Measurements from ENCODE around the gene PCSK7.
"Not testable (repeated sequence)": the region's sequence is repeated elsewhere in the genome, so short reads cannot be mapped to it uniquely, and the experiment has no call there.

Gene PCSK7

DNA sequence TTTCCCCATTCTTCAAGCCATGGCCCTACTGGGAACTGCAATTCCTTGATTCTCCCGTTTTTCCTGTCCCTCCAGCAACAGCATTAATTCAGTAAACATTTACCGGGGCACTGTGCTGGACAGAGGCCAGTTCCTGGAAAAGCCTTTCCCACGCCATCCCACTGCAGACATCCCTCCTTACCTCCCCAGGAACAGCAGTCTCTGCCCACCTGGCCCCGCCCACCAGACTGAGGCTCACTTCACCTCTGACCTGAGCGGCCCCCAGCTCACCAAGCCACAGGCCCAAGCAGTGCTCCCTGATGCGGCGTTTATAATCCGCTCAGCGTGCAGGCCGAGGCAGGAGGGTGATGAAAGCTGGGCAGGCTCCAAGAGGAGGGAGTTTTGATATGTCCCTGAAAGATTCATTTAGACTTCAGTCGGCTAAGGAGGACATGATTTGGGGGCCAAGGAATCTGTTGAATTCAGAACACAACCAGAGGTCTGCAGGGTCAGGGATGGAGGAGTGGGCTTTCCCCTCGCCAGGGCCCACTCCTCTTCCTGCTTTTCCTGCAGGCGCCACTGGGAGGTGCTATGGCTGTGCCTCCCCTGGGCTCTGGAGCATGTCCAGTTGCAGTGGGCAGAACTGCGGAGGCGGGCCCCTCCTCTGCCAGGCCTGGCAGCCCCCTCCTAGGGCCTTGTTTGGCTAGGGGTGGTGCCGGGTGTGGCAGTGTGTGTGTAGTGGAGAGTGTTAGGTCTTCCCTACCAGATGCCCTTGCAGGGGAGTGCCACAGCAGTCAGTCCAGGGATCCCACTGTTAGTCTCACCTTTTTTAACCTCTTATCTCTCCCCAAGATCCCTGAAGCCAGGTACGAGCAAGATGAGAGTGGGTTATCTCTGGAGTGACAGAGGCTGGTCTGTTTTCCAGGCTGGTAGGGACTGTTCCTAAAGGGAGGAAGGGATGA lies 34.1 kb downstream of the PCSK7 start:
- no peak for DNase-seq

DNA sequence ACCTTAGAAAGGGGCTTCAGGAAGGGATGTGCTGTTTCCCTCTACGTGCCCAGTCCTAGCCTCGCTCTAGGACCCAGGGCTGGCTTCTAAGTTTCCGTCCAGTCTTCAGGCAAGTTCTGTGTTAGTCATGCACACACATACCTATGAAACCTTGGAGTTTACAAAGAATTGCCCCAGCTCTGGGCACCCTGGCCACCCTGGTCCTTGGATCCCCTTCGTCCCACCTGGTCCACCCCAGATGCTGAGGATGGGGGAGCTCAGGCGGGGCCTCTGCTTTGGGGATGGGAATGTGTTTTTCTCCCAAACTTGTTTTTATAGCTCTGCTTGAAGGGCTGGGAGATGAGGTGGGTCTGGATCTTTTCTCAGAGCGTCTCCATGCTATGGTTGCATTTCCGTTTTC lies 34.9 kb downstream of the PCSK7 start:
- DNase-seq = no peak

DNA sequence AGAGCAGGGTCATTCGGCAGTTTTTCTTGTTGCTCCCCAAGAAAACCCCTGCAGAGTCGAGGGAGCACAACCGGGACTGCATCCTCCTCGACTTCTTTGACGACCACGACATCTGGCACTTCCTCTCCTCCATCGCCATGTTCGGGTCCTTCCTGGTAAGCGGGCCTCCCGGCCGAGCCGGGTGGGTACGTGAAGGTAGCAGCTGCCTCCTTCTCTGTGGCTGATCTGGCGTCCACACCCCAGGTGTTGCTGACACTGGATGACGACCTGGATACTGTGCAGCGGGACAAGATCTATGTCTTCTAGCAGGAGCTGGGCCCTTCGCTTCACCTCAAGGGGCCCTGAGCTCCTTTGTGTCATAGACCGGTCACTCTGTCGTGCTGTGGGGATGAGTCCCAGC lies 36.1 kb downstream of the PCSK7 start:
- no peak for DNase-seq

DNA sequence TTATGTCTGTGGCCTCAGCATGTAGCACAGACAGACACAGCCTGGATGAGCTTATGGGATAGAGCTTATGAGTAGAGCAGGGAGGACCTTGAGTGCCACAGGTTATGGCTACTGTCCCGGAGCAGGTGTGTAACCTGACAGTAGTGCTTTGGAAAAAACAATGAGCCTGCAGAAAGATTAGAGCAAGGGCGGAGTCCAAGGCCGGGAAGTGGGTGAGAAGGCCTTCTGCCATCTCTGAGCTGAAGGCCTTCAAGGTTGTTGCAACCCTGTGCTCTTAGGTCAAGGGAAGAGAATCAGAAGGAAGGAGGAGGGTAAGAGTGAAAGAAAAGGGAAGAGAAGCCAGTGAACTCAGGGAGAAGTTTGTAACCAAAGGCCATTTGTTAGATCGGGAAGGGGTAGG lies 36.6 kb downstream of the PCSK7 start:
- DNase-seq = no peak

DNA sequence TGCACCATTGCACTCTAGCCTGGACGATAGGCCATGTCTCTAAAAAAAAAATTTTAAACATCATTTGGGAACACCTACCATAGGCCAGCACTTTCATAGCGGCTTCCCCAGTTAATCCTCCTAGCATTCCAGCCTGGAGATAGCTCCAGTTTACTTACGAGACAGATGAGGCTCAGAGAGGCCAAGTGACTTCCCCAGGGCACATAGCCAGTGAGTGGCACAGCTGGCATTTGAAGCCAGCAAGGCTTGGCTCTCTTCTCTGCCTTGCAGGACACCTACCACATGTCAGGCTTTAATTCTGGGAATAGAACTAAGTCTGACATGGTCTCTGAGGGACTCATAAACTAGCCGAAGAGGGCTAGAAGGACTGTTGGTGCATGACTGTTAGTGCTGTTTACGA lies 37.6 kb downstream of the PCSK7 start:
- DNase-seq = no peak

DNA sequence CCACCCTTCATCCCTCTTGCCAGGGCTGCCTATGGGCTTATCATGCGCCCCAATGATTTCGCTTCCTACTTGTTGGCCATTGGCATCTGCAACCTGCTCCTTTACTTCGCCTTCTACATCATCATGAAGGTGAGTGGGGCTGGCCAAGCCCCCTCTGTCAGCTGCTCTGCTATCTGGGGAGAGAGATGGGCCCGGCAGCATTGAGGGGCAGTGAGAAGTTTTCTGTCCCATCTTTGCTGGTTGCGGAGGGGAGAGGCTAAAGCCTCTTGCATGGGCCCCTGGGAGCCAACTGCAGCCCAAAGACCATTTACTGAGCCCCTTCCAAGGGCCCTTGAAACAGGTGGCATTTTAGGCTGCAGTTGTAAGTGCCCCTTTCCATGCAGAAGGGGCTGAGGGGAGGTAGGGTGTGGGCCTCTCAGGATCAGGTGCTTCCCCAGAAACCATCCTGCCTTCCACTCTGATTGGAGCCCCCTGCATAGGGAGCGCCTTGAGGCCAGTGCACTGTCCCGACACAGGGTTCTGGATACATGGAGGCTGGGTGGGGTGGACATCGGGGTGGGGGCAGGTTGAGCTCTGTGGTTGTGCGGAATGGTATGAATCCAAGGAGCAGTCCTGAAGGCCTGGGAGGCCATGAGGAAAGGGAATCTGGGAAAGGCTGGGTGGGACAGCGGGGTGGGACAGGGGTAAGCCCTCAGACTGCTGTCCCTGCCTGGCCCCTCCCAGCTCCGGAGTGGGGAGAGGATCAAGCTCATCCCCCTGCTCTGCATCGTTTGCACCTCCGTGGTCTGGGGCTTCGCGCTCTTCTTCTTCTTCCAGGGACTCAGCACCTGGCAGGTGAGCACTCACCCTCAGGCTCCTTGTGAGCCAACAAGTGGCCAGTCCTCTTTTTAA lies 38.5 kb downstream of the PCSK7 start:
- DNase-seq = no peak

DNA sequence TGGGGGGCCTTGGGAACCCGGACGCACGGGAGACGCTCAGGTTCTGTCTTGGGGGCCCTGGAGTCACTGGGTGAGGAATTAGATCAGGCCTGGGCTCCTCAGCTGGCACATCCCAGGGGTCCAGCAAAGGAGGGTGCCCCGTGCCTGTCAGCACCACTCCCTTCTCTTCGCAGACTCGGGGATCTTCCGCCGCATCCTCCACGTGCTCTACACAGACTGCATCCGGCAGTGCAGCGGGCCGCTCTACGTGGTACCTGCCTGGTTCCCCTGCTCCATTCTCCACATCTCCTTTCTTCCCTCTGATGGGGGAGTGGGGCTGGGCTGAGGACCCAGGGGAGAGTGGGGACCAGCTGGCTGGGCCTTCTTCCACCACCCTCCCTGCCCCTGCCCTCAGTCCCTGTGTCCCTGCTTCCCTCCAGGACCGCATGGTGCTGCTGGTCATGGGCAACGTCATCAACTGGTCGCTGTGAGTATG lies 39.4 kb downstream of the PCSK7 start:
- DNase-seq = no peak

DNA sequence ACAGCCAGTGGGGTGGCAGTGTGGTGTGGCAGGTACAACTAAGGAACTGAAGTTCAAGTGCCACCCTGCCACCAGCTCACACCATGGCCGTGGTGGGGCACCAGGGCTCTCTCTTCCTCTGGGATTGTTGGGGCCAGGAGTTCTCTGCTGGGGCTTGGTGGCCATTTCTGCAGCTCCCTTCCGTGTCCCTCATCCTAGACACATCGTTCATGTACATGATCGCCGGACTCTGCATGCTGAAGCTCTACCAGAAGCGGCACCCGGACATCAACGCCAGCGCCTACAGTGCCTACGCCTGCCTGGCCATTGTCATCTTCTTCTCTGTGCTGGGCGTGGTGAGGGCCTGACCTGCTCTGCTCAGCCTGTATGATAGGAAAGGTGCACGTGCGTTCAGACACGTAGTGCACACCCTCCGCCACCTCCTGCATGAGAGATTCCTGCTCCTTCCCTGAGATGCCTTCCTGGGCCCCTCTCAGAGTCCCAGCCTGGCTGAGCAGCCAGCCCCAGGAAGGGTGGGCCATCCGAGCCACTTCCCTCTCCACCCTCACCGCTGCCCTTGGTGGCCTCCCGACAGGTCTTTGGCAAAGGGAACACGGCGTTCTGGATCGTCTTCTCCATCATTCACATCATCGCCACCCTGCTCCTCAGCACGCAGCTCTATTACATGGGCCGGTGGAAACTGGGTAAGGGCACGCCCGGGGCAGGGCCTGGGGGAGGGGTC lies 40.0 kb downstream of the PCSK7 start:
- no peak for DNase-seq

DNA sequence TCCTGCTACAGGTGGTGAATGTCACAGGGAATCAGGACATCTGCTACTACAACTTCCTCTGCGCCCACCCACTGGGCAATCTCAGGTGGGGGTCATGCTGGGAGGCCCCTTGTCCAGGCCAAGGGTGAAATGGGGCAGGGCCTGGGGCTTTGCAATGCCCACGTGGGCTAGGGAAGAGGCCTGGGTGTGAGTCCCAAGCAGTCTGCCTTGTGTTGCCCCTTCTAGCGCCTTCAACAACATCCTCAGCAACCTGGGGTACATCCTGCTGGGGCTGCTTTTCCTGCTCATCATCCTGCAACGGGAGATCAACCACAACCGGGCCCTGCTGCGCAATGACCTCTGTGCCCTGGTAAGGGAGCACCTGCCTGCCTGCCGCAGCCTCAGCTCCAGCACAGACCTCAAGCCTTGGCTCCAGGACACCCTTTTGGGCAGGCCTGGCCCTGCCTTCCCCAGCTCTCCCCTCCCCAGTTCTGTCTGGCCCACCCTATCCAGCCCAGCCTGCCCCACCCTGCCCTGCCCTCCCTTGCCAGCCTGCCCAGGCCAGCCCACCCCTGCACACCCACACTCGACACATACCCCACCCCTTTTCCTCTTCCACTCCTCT lies 41.8 kb downstream of the PCSK7 start:
- no peak for DNase-seq

DNA sequence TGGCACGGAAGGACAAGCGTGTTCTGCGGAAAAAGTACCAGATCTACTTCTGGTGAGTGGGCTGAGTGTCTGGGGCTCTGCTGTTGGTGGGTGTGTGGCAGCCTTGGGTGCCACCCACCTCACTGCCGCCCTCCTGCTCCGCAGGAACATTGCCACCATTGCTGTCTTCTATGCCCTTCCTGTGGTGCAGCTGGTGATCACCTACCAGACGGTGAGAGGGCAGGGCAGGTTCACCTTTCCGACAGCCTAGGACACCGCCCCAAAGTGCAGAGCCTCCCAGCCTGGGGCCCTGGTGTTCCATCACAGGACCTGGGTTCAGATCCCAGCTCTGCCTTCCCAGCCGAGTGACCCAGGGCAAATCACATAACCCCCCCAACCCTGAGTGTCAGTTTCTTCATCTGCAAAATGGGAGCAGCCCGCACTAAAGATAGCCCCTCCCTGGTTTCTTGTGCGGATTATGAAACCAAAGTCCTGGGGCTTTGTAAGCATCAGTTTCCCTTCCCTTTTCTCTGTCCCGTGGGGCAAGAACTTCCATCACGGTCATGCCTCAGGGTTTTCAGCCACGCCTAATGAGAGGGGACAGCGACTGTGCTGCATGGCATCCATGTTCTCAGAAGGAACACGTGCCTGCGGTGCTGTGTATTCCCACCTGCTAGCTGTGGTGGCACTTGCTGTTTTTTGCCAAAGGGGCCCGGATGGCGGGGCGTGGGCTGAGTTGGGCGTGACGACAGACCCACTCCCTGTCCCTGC lies 42.5 kb downstream of the PCSK7 start:
- DNase-seq = no peak

DNA sequence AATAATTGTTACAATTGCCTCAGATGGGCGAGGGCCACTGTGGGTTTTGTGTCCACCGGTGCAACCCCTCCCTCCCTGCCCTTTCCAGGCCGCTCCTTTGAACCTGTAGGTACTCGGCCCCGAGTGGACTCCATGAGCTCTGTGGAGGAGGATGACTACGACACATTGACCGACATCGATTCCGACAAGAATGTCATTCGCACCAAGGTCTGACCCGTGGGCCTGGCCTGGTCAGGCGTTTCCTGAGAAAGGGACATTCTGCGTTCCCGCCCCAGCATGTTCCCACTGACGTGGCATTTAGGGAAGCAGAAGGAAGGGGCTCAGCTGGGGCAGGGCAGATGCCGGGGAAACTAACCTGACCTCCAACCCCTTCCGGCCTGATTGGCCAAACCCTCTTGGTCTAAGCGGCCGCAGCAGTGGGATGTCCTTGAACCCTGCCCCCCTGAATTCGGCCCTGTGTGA lies 43.2 kb downstream of the PCSK7 start:
- no peak for DNase-seq

DNA sequence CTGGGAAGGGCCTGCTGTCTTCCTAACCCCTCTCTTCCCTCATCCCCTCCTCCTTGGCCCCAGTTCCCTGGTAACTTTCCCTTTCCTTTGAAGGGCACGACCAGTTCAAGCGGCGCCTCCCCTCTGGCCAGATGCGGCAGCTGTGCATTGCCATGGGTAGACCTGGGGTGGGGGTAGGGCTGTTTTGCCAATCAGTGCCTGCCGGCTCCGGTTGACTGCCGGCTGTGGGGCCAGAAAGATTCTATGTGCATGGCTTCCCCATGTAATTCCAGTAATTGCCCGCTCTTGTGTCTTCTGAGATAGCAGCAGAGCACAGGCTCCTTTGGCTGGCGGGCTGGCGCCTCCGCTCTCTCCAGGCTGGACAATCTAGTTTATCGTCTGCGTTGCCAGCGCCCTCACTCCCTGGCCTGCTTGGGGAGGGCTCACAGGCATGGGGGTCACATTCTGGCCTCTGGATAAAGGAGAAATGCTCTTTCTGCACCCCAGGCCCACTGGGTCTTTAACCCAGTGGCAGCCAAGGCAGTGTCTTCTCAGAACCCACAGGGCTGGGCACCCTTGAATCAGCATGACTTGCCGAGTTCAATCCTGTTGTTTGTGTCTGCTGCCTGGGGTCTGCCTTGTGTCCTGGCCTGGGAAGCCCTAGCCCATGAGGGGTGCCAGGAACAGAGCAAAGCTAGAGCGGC lies 43.9 kb downstream of the PCSK7 start:
- no peak for DNase-seq

DNA sequence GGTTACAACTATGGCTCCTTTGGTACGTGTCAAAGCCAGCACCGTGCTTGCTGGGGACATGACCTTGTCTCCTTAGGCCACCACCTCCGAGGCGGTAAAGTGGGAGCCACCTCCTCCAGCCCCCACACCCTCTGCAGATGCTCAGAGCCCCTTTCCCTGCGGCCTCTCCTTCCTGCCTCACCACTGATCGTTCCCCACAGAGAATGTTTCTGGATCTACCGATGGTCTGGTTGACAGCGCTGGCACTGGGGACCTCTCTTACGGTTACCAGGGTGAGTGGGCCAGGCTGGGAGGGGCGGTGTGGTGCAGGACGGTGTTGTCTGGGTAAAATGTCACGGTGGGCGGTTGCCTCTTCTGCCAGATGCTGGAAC lies 44.5 kb downstream of the PCSK7 start:
- no peak for DNase-seq

DNA sequence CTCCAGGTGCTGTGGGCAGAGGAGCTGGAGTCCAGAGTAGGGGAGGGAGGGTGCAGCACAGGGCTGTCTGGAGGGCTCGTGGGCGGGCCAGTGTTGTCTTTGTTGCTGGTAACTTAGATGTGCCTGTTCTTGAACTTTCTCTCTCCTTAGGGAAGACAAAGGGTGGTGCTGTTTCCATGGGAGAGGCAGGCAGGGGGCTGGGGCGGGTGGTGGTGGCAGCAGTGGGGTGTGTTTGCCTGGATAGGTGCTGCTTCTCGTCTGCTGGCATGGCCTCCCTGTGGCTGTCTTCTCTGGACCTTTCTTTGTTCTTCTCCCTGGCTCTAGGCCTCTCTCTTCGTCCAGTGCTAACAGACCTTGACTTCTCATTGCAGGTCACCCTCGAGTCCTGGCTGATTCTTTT lies 44.9 kb downstream of the PCSK7 start:
- DNase-seq = no peak

DNA sequence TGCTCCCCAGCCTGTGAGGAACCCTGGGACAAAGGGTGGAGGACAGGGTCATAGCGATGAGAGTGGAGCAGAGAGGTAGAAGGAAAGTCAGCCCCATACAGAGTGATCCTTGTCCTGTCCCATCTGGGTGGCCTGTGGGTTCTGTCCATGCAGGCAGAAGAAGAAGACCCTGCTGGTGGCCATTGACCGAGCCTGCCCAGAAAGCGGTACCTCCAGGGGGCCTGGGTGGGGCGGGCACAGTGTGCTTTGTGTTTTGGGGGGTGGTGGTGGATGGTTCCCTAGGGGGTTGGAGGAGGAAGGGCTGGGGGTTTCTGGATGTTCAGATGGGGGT lies 45.5 kb downstream of the PCSK7 start:
- DNase-seq = no peak

DNA sequence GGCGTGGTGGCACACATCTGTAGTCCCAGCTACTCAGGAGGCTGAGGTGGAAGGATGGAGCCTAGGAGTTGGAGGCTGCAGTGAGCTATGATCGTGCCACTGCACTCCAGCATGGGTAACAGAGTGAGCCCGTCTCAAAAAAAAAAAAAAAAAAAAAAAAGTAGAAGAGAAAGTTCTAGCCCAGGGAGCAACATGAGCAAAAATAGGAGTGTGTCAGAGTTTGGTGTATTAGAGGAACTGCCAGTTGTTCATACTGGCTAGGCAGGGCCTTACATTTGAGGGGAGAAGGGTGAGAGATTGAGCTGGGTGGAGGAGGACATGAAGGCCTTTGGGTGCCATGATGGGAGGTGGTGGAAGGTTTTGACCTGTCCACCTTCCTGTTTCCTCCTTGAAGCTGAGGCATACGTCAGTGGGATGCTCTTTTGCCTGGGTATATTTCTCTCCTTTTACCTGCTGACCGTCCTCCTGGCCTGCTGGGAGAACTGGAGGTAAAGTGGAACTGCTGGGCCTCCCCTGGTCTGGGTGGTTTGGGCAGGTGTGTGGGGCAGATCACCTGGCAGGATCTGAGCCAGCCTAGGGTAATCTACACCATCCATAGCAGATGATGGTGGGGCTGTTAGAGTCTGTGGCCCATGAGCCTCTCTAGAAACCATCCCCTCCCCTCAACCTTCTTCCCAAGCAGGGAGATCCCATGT lies 46.0 kb downstream of the PCSK7 start:
- no peak for DNase-seq

DNA sequence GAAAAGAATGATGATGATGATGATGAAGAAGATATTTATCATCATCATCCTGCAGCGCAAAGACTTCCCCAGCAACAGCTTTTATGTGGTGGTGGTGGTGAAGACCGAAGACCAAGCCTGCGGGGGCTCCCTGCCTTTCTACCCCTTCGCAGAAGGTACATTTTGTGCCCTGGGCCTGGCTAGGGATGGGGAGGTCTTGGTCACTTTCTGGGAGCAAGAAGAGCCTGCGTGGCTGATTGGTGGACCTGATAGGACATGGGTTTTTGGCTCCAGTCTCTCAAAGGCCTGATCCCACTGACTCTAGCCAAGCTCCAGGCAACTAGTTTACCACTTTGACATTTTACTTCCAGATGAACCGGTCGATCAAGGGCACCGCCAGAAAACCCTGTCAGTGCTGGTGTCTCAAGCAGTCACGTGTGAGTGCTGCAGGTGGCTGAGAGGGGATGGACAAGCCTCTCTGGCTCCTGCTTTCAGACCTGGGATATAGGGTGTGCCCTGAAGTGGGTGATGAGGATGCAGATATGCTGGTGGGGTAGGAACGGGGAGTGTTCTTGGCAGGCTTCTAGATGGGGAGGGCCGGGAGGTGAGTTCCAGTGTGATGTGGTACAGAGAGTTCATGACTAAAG lies 48.0 kb downstream of the PCSK7 start:
- DNase-seq = no peak

DNA sequence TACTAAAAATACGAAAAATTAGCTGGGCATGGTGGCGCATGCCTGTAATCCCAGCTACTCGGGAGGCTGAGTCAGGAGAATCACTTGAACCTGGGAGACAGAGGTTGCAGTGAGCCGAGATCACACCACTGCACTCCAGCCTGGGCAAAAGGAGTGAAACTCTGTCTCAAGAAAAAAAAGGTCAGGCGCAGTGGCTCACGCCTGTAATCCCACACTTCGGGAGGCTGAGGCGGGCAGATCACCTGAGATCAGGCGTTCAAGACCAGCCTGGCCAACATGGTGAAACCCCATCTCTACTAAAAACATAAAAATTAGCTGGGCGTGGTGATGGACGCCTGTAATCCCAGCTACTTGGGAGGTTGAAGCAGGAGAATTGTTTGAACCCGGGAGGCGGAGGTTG lies 48.7 kb downstream of the PCSK7 start:
- DNase-seq = not testable (repeated sequence)

DNA sequence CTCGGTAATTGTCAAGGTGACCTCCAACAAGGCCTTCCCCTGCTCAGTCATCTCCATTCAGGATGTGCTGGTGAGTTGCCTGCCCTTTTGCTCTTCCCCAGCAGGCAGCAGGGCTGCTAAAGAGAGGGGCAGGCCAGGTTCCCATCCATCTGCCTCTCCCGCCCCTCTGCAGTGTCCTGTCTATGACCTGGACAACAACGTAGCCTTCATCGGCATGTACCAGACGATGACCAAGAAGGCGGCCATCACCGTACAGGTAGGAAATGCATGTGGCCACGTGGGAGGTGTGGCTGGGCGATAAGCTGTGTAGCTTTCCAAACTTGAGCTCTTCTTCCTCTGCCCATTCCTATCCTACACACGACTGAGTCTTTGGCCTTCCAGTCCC lies 49.3 kb downstream of the PCSK7 start:
- DNase-seq = no peak

Data from NCI-H2081 treated with DMSO at 0.1 percent for 48 hours (cell line).